GM21515 (cell line): ENCODE measurements around the gene NOCT.
A peak's percentile ranks its signal among the peaks of the same experiment; 100 is the strongest.
"Not testable (repeated sequence)": the region's sequence is repeated elsewhere in the genome, so short reads cannot be mapped to it uniquely, and the experiment has no call there.

Experiments
- ATAC-seq: cut with Tn5 transposase; IDR thresholded peaks from one replicate; pipeline ENCODE4 v1.9.1; 2021; ENCODE audit not compliant: unreplicated experiment

NOCT gene

DNA sequence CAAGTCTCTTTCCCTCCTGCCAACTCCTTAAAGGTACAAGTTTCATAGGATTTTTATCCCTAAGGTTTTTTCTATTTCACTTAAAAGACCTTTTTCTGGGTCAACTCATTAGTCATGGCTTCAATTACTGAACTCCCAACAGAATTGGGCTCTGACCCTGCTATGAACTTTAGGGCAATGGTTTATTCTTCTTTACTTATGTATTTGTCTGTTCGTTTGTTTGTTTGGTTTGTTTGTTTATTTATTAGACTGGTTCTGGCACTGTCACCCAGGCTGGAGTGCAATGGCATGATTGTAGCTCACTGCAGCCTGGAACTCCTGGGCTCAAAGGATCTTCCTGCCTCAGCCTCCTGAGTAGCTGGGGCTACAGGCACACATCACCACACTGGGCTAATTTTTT, 5.9 kb upstream of the NOCT start:
- no peak for ATAC-seq

DNA sequence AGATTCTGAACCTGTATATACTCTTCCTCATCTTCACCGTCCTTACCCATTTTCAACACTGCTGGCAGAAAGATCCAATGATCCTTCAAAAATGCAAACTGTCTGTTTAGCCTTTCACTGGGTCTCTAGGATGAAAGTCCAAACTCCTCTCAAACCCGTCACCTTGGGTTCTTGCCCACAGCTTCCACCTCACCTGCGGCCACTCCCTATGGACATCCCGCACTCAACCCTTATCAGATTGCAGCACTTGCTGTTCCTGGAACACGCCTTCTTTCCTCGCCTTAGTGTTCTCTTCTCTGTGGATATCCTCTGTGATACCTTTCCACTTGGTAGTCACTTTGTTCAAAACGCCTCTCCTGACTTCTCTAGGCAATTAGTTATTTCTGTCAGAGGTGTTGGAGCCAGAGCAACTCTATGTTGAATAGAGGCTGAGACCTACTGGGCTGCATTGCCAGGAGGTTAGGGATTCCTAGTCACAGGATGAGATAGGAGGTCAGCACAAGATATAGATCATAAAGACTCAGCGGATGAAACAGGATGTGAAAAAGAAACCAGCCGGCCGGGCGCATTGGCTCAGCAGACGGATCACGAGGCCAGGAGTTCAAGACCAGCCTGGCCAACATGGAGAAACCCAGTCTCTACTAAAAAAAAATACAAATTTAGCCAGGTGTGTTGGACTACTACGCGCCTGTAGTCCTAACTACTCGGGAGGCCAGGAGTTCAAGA, 4.2 kb upstream of the NOCT start:
- ATAC-seq = no peak

DNA sequence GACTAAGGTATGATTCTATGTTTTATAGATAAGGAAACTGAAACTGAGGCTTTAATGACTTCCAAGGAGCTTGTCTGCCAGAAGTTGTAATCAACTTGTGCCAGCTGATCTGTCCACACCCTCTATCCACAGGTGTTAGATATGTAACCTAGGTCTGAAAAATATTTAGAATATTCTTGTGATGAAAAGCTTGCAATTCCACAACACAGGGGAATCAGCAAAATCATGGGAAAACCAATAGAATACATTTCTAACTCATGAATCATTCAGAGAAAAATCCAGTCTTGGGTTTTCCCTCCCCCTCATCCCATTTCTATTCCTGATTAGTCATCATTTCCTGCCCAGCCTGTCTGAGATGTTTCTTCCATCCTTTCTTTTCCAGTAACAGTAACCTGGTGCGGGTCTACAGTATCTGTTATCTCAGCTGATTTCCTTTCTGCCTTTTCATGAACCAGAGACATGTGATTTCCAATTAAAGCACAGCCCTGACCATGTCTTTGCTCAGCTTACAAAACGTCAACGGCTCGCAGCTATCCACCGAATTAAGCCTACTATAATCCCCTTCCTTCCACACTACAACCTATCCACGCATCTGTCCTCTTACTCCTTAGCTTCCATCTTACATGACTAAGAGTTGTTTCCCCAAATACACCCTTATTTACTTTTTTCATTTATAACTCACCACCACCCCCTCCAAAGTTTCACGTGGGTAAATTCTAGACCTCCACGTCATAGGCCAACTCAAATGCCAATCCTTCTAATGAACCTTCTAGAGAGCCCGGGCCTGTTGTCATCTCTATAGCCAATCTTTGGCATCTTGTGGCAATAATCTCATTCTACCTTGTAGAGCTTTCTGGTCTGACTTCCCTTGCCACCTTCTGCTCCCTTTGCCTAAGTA, 961 bp upstream of the NOCT start:
- peak; percentile 2 for ATAC-seq

DNA sequence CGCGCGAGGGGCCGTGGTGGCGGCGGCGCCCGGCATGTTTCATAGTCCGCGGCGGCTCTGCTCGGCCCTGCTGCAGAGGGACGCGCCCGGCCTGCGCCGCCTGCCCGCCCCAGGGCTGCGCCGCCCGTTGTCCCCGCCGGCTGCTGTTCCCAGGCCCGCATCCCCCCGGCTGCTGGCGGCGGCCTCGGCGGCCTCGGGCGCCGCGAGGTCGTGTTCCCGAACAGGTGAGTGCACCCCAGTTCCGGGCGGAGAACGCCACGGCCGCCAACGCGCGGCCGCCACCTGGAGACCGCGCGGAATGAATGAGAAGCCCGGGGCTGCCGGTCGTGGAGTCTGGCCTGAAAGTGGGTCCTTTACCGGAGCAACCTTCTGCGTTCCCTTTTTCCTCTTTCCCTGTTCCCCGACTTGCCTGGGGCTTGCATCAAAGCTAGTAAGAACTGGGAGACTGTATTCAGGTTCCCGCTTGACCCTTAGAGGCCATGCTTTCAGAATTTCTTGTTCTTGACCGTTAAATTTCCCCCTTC, 429 bp downstream of the NOCT start:
- peak; percentile 40 for ATAC-seq

DNA sequence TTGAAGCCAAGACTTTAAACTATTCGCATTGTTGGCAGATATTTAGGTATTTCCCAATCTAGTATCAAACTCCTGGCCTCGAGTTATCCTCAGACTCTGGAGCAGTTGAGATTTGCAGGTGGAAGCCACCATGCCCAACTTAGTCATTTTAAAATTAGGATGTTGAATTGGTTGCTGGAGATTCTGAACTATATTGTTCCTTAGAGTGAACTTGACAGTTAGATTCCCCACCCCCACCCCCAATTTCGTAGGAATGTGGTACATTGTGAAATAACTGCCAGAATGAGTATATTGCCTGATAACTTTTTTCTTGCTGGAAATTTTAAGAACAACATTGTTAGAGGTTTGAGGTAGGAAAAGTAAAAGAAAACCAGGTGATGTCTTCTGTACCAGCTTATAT, 2.3 kb downstream of the NOCT start:
- ATAC-seq = no peak

- ATAC-seq = no peak
Measured at GRCh38 chr4:139018501-139018900, 2.9 kb downstream of the NOCT start.

GRCh38 chr4:139018971-139019758, 3.6 kb downstream of the NOCT start:
- ATAC-seq = no peak

DNA sequence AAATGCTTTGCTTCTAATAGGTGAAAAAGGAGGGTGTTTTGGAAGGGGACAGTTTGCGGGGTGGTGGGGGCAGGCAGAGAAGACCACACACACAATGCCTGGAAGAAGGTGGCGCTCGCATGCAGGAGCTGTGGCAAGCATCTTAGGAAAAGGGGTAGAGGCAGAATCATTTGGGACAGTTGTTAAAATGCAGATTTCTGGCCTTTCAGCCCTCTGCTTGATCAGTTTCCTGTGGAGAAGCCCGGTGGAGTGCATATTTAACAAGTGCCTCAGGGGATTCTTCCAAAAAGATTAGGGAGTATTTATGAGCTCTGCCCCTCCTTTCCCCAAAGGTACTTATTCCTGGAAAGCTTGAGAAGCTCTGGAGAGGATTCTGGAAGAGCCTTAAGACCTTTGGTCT, 4.8 kb downstream of the NOCT start:
- ATAC-seq = no peak

GRCh38 chr4:139021071-139021470, 5.5 kb downstream of the NOCT start:
- not testable (repeated sequence) for ATAC-seq

DNA sequence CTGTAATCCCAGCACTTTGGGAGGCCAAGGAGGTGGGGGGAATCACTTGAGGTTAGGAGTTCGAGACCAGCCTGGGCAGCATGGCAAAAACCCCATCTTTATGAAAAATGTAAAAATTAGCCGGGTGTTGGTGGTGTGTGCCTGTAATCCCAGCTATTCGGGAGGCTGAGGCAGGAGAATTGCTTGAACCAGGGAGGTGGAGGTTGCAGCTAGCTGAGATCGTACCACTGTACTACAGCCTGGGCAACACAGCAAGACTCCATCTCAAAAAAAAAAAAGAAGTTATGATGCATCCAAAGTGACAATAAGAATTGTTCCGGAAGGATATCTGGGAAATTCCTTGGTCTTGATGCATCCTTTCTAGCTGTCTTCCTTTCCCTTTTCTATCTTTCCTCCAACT, 7.3 kb downstream of the NOCT start:
- no peak for ATAC-seq

- ATAC-seq = no peak
Measured at GRCh38 chr4:139024686-139025085, 9.1 kb downstream of the NOCT start.

DNA sequence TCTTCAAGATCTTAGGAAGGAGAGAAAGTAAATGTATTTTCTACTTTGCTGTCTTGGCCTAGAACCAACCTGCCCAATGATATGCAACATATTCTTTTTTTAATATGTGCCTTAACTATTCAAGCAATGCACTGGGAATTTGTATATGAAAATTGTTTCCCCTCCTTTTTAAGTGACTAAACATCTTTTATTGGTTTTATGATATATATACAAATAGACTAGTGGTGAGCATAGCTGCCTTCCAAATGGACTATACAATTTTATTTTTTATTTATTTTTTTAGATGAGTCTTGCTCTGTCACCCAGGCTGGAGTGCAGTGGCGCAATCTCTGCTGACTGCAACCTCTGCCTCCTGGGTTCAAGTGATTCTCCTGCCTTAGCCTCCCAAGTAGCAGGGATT, 10.3 kb downstream of the NOCT start:
- ATAC-seq = no peak

GRCh38 chr4:139027776-139028175, 12.2 kb downstream of the NOCT start:
- ATAC-seq = no peak

- no peak for ATAC-seq
Measured at GRCh38 chr4:139028191-139028661, 12.6 kb downstream of the NOCT start.

- ATAC-seq = not testable (repeated sequence)
Measured at GRCh38 chr4:139029866-139030363, 14.3 kb downstream of the NOCT start.

GRCh38 chr4:139030614-139031235, 15.1 kb downstream of the NOCT start:
- peak; percentile 80 for ATAC-seq

- ATAC-seq = no peak
Measured at GRCh38 chr4:139035650-139036049, 20.1 kb downstream of the NOCT start.

- no peak for ATAC-seq
Measured at GRCh38 chr4:139036885-139037284, 21.3 kb downstream of the NOCT start.

DNA sequence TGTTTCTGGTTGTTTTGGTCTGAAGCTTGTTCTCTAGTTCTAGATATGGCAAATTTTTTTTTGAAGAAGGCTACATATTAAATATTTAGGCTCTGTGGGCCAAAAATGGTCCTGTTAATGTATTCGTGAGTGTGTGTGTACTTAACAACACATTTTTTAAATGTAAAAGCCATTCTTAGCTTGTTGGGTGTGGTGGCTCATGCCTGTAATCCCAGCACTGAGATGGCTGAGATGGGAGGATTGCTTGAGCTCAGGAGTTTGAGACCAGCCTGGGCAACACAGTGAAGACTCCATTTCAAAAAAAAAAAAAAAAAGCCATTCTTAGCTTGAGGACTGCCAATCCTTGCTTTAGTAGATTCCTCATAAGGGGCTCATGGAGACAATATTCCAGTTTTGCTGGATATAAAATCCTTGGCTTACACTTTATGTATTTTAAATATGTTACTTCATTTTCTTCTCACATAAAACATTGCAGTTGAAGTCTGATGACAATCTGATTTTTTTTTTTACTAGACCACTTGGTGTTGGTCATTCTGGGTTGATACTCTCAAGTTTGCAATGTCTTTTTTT, 23.4 kb downstream of the NOCT start:
- ATAC-seq = no peak

- no peak for ATAC-seq
Measured at GRCh38 chr4:139042981-139043460, 27.4 kb downstream of the NOCT start.
